B cell (primary cell): ENCODE data around the gene UQCR11. TPM values are rescaled to one million over a fixed set of nuclear protein-coding genes. Genes with fewer than 3 reads are reported as not detected.

ENCODE experiments used
- ATAC-seq: fragments of 200-7000 bp; cut with Tn5 transposase; one replicate; pipeline ENCODE4 v1.10.0; 2021; ENCODE audit warnings: low read depth, mild to moderate bottlenecking, moderate number of reproducible peaks, moderate library complexity
- CTCF ChIA-PET: fragments of 350-600 bp; sonication (Branson Sonifier 250); formaldehyde crosslinking; loops from one replicate; lab custom pipeline; 2021; ENCODE audit warnings: antibody characterized with exemption, inconsistent platforms; lab: Charles Lee
- POLR2A ChIA-PET: fragments of 350-600 bp; sonication (Branson Sonifier 250); formaldehyde crosslinking; loops from one replicate; lab custom pipeline; 2021; ENCODE audit warnings: antibody characterized with exemption; lab: Charles Lee
- DNase-seq: peaks from one replicate; pipeline ENCODE4 v3.0.0; 2013
- H2AFZ ChIP-seq: 2 replicates; pipeline ENCODE4 v1.6.1; 2012; ENCODE audit warnings: mild to moderate bottlenecking, low read depth, low read length; ENCODE audit not compliant: insufficient read depth, poor library complexity, severe bottlenecking
- H3K27ac ChIP-seq, 2 donors: 1 replicate in 1 of 2; 2 replicates in 1 of 2; pipeline ENCODE4 v1.5.1; 2012 to 2013; ENCODE audit warnings: low read length in 2 of 2, mild to moderate bottlenecking in 2 of 2, moderate library complexity in 1 of 2
- H3K27me3 ChIP-seq, 4 experiments: fragments of 200-600 bp in 1 of 4; sonication (generic) in 1 of 4; replicated peaks in 1 of 4; 1 replicate in 2 of 4; 2 replicates in 2 of 4; pipeline versions ENCODE4 v1.6.1 to v1.7.0; 2013 to 2016; ENCODE audit warnings: low read length in 3 of 4, mild to moderate bottlenecking in 2 of 4, mixed read lengths in 1 of 4, moderate library complexity in 1 of 4; ENCODE audit not compliant: insufficient read depth in 4 of 4, control insufficient read depth in 3 of 4; ENCODE audit errors: control extremely low read depth in 1 of 4
- H3K36me3 ChIP-seq, 2 experiments: replicated peaks in 1 of 2; 1 replicate in 1 of 2; 2 replicates in 1 of 2; pipeline versions ENCODE4 v1.6.1 to v1.7.1; 2013; ENCODE audit warnings: low read length in 1 of 2; ENCODE audit not compliant: insufficient read depth in 2 of 2, control insufficient read depth in 1 of 2; ENCODE audit errors: control extremely low read depth in 1 of 2, extremely low read depth in 1 of 2
- H3K4me1 ChIP-seq, 2 donors: fragments of 200-600 bp in 1 of 2; sonication (generic) in 1 of 2; 1 replicate in 1 of 2; 2 replicates in 1 of 2; pipeline versions ENCODE4 v1.5.1 to v1.6.1; 2013 to 2017; ENCODE audit warnings: low read length in 2 of 2; ENCODE audit not compliant: control insufficient read depth in 2 of 2, insufficient read depth in 2 of 2
- H3K4me2 ChIP-seq: replicated peaks from 2 replicates; pipeline ENCODE3; 2012; ENCODE audit warnings: mild to moderate bottlenecking, low read depth, low read length; ENCODE audit not compliant: poor library complexity, severe bottlenecking
- H3K4me3 ChIP-seq, 5 experiments: fragments of 200-600 bp in 1 of 5; sonication (generic) in 1 of 5; 1 replicate in 3 of 5; 2 replicates in 2 of 5; pipeline versions ENCODE4 v1.5.1 to v1.7.0; 2011 to 2016; ENCODE audit warnings: low read length in 4 of 5, mild to moderate bottlenecking in 4 of 5, low read depth in 2 of 5, control low read depth in 1 of 5, moderate library complexity in 1 of 5; ENCODE audit not compliant: insufficient read depth in 1 of 5; ENCODE audit errors: control extremely low read depth in 1 of 5, extremely low read depth in 1 of 5
- H3K79me2 ChIP-seq: fragments of 200-600 bp; sonication (generic); one replicate; pipeline ENCODE4 v1.6.0; 2016; ENCODE audit warnings: low read length; ENCODE audit not compliant: control insufficient read depth, insufficient read depth
- H3K9ac ChIP-seq: fragments of 200-600 bp; sonication (generic); 2 replicates; pipeline ENCODE4 v1.6.1; 2017; ENCODE audit warnings: mild to moderate bottlenecking, low read length, moderate library complexity
- H3K9me3 ChIP-seq, 3 donors: one replicate each; pipeline versions ENCODE4 v1.6.1 to v1.7.1; 2013; ENCODE audit warnings: low read length in 2 of 3; ENCODE audit not compliant: control insufficient read depth in 2 of 3, insufficient read depth in 1 of 3; ENCODE audit errors: control extremely low read depth in 1 of 3
- H4K20me1 ChIP-seq: 2 replicates; pipeline ENCODE4 v1.6.0; 2012; ENCODE audit warnings: mild to moderate bottlenecking, low read length; ENCODE audit not compliant: insufficient read depth, control insufficient read depth, poor library complexity, severe bottlenecking
- H3K27ac Mint-ChIP-seq: one replicate; pipeline ENCODE4 v1.8.0; 2021; ENCODE audit warnings: mixed read lengths
- H3K27me3 Mint-ChIP-seq: one replicate; pipeline ENCODE4 v1.8.0; 2021; ENCODE audit warnings: mixed read lengths
- H3K4me1 Mint-ChIP-seq: one replicate; pipeline ENCODE4 v1.8.0; 2021; ENCODE audit warnings: mixed read lengths
- H3K4me3 Mint-ChIP-seq: one replicate; pipeline ENCODE4 v1.8.0; 2021; ENCODE audit warnings: mixed read lengths
- H3K9me3 Mint-ChIP-seq: one replicate; pipeline ENCODE4 v1.8.0; 2022; ENCODE audit warnings: mixed read lengths; ENCODE audit not compliant: insufficient read depth
- EZH2 ChIP-seq: IDR thresholded peaks from 2 replicates; pipeline ENCODE4 v1.6.1; 2012; ENCODE audit warnings: borderline replicate concordance, low read depth, mild to moderate bottlenecking, moderate library complexity, low read length; ENCODE audit not compliant: insufficient read depth, poor library complexity, severe bottlenecking
- WGBS: methylation state at CpG from one replicate; pipeline ENCODE4 v1.1.5; 2013; ENCODE audit warnings: missing lambda C conversion rate; ENCODE audit not compliant: insufficient coverage; 5-methylcytosine and 5-hydroxymethylcytosine counted together
- intact Hi-C: fragments of 100-400 bp; cut with micrococcal nuclease; formaldehyde crosslinking; loops from one replicate; pipeline ENCODE4 v1.10.0; 2022
- polyA plus RNA-seq: library from polyadenylated mRNA; depleted of rRNA; stranded (reverse); fragments of >200 nt; gene quantifications from 2 replicates; pipeline ENCODE4 v1.2.3, GENCODE V29; 2012
- total RNA-seq, 2 donors: library from RNA; stranded (reverse); fragments of 120-200 nt in 1 of 2; gene quantifications; 1 replicate in 1 of 2; 2 replicates in 1 of 2; pipeline versions ENCODE4 v1.2.3 to v1.2.4, GENCODE V29; 2013 to 2022
- TF ChIP-seq, protein P1 (sequence below): fragments of 200-600 bp; IDR thresholded peaks from one replicate; pipeline ENCODE4 v1.8.0; 2022; ENCODE audit warnings: antibody characterized with exemption, mild to moderate bottlenecking

UQCR11 gene
- total and polyA plus RNA-seq, 2 donors (not counting 1 experiment from before 2014, with no cell fraction given), result 59.5 to 66.8 TPM

DNA sequence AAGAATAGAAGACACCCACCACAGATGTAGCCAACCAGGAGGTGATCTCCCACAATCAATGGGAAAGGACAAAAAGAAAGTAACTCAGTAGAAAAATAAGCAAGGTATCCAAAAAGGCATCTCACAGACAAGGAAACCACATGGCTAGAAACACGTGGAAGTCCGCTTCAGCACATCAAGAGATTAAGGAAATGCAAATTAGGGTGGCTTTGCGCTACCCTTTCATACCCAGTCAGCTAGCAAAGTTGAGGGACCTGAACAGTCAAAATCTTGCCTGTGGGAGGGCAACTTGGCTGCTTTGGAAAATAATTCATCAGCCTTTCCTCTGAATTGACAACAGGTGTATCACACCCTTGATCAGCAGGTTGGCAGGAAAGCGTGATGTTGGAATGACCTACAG lies 11.6 kb upstream of the UQCR11 start:
- intact Hi-C loops, result no loop called here
- Histone ChIP-seq H3K27me3 (no peaks in the 10 kb centered on the region), H3K4me2 (peak overlapping the region; percentile 26), H3K36me3 (peaks cover 0 to 83% of the 10 kb centered on the region in 2 experiments), H3K9ac (no peak overlapping the region), H3K79me2 (peaks cover 36% of the 10 kb centered on the region), H3K4me1 (peaks cover 19 to 42% of the 10 kb centered on the region in 2 donors), H3K4me3 (no peak overlapping the region), H3K27ac (peak overlapping the region in 1 of 2 donors; percentile 2), H4K20me1 (peaks cover 100% of the 10 kb centered on the region), H2AFZ (no peak overlapping the region), H3K9me3 (no peaks in the 10 kb centered on the region)
- no peaks in the 10 kb centered on the region for H3K27me3 Mint-ChIP-seq
- H3K9me3 Mint-ChIP-seq, result no peaks in the 10 kb centered on the region
- 23% methylated on average over 4 of the region's 4 CpGs for WGBS
- H3K4me1 Mint-ChIP-seq, result peaks cover 28% of the 10 kb centered on the region
- no peak for TF ChIP-seq EZH2
- TF ChIP-seq, protein P1, sequence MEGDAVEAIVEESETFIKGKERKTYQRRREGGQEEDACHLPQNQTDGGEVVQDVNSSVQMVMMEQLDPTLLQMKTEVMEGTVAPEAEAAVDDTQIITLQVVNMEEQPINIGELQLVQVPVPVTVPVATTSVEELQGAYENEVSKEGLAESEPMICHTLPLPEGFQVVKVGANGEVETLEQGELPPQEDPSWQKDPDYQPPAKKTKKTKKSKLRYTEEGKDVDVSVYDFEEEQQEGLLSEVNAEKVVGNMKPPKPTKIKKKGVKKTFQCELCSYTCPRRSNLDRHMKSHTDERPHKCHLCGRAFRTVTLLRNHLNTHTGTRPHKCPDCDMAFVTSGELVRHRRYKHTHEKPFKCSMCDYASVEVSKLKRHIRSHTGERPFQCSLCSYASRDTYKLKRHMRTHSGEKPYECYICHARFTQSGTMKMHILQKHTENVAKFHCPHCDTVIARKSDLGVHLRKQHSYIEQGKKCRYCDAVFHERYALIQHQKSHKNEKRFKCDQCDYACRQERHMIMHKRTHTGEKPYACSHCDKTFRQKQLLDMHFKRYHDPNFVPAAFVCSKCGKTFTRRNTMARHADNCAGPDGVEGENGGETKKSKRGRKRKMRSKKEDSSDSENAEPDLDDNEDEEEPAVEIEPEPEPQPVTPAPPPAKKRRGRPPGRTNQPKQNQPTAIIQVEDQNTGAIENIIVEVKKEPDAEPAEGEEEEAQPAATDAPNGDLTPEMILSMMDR, result no peak
- CTCF ChIA-PET, result interaction anchor here (0.6 to 3.7 kb wide), 11 partner anchors 11 to 665 kb away, joined by 3 to 12 read pairs (median 3); no protein-coding TSS in a partner anchor
- H3K27ac Mint-ChIP-seq, result peak overlapping the region; percentile 84
- peak overlapping the region; percentile 45 for H3K4me3 Mint-ChIP-seq
- POLR2A ChIA-PET, result no interaction called here
- peak; percentile 35 for ATAC-seq
- peak; percentile 54 for DNase-seq

DNA sequence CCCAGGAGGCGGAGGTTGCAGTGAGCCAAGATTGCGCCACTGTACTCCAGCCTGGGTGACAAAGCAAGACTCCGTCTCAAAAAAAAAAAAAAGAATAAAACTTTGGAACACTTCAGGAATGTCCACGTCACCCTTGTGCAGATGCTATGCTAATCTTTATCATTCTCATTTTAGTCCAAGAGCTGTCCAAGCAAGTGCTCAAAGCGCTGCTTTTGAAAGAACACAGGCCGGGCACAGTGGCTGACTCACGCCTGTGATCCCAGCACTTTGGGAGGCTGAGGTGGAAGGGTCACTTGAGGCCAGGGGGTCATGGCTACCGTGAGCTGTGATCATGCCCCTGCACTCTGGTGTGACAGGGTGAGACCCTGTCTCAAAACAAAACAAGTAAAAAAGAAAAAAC lies 11.1 kb upstream of the UQCR11 start:
- Histone ChIP-seq H3K36me3 (peaks cover 0 to 82% of the 10 kb centered on the region in 2 experiments), H3K4me3 (no peak overlapping the region), H3K9me3 (no peaks in the 10 kb centered on the region), H2AFZ (no peak overlapping the region), H3K4me2 (peak overlapping the region; percentile 26), H3K9ac (no peak overlapping the region), H3K79me2 (peaks cover 32% of the 10 kb centered on the region), H4K20me1 (peaks cover 99% of the 10 kb centered on the region), H3K27me3 (no peaks in the 10 kb centered on the region), H3K4me1 (peaks cover 19 to 39% of the 10 kb centered on the region in 2 donors), H3K27ac (peak overlapping the region in 1 of 2 donors; percentile 2)
- Mint-ChIP-seq H3K27me3 (no peaks in the 10 kb centered on the region), H3K9me3 (no peaks in the 10 kb centered on the region), H3K4me3 (no peak overlapping the region), H3K27ac (peak overlapping the region; percentile 84), H3K4me1 (peaks cover 28% of the 10 kb centered on the region)
- intact Hi-C loops, result no loop called here
- TF ChIP-seq EZH2, result no peak
- TF ChIP-seq, protein P1, result no peak
- POLR2A ChIA-PET, result no interaction called here
- CTCF ChIA-PET, result interaction anchor here (0.6 to 3.7 kb wide), 9 partner anchors 11 to 664 kb away, joined by 3 to 12 read pairs (median 3); no protein-coding TSS in a partner anchor
- no peak for DNase-seq
- WGBS, result 100% methylated on average over 3 of the region's 8 CpGs
- ATAC-seq, result no peak
